Lung (tissue), 12 donors: Measurements from ENCODE around the gene PTPRG. TPM values are rescaled to one million over a fixed set of nuclear protein-coding genes. Genes with fewer than 3 reads are reported as not detected.

Source experiments
- ATAC-seq: fragments of 200-7000 bp; cut with Tn5 transposase; one replicate; pipeline ENCODE4 v1.9.1; 2020; ENCODE audit warnings: moderate number of reproducible peaks; ENCODE audit not compliant: insufficient read depth, low FRiP score
- DNase-seq, 3 donors: peaks; one replicate each; pipeline ENCODE4 v3.0.0-alpha.2; 2013 to 2017
- H3K27ac ChIP-seq, 2 donors: one replicate each; pipeline ENCODE4 v1.5.1; 2013; ENCODE audit warnings: mild to moderate bottlenecking in 2 of 2, moderate library complexity in 2 of 2, control low read depth in 1 of 2, inconsistent platforms in 1 of 2, low read depth in 1 of 2, low read length in 1 of 2
- H3K27me3 ChIP-seq, 3 donors: one replicate each; pipeline ENCODE4 v1.5.1; 2013; ENCODE audit warnings: low read length in 2 of 3; ENCODE audit not compliant: control insufficient read depth in 3 of 3, insufficient read depth in 3 of 3
- H3K36me3 ChIP-seq, 4 donors: one replicate each; pipeline ENCODE4 v1.5.1; 2013; ENCODE audit warnings: low read length in 4 of 4, mild to moderate bottlenecking in 1 of 4, moderate library complexity in 1 of 4; ENCODE audit not compliant: control insufficient read depth in 4 of 4, insufficient read depth in 4 of 4
- H3K4me1 ChIP-seq, 5 donors: one replicate each; pipeline ENCODE4 v1.5.1; 2013; ENCODE audit warnings: low read length in 5 of 5, mild to moderate bottlenecking in 2 of 5, moderate library complexity in 1 of 5; ENCODE audit not compliant: control insufficient read depth in 5 of 5, insufficient read depth in 5 of 5
- H3K4me3 ChIP-seq: one replicate; pipeline ENCODE4 v1.5.1; 2013; ENCODE audit warnings: mild to moderate bottlenecking, control low read depth, moderate library complexity
- H3K9ac ChIP-seq, 2 donors: one replicate each; pipeline ENCODE4 v1.5.1; 2013; ENCODE audit warnings: low read length in 2 of 2, control low read depth in 1 of 2; ENCODE audit not compliant: insufficient read depth in 1 of 2
- H3K9me3 ChIP-seq, 4 donors: one replicate each; pipeline ENCODE4 v1.5.1; 2013; ENCODE audit warnings: low read length in 3 of 4, mild to moderate bottlenecking in 1 of 4, moderate library complexity in 1 of 4; ENCODE audit not compliant: control insufficient read depth in 4 of 4, insufficient read depth in 3 of 4
- CTCF ChIP-seq: IDR thresholded peaks from 2 replicates; pipeline ENCODE4 v1.5.1; 2012; ENCODE audit warnings: mild to moderate bottlenecking; ENCODE audit errors: control extremely low read depth, extremely low read depth
- WGBS, 2 donors: extraction: QIAGEN DNeasy Blood & Tissue Kit; methylation state at CpG; one replicate each; pipeline ENCODE4 v1.1.7; 2013; 5-methylcytosine and 5-hydroxymethylcytosine counted together
- polyA plus RNA-seq, 2 donors: library from polyadenylated mRNA; stranded (reverse); fragments of 200-250 nt; gene quantifications; one replicate each; pipeline ENCODE4 v1.2.1, GENCODE V29; 2013
- total RNA-seq, 2 donors: library from RNA; depleted of rRNA in 1 of 2; stranded (reverse); fragments of >200 nt in 1 of 2; gene quantifications; one replicate each; pipeline ENCODE4 v1.2.1, GENCODE V29; 2014 to 2021
- donor health status: control.
- donor health status: control.
- donor health status: Bipolar disorder and iron deficiency.
- donor health status: healthy.
- donor health status: DM: yes; HTN: yes; CAD: no.

The PTPRG gene
- total and polyA plus RNA-seq, 4 donors: 8.5 to 131 (median 75.9) TPM

GRCh38 chr3:61570813-61571212 is 9.4 kb downstream of the PTPRG start:
- Histone ChIP-seq H3K9me3 (peaks cover 0 to 2% (median 0%) of the 10 kb centered on the region in 4 donors), H3K4me3 (no peak overlapping the region), H3K4me1 (peaks cover 0 to 22% (median 6%) of the 10 kb centered on the region in 5 donors), H3K27ac (no peak overlapping the region), H3K9ac (no peak overlapping the region), H3K36me3 (no peaks in the 10 kb centered on the region), H3K27me3 (no peaks in the 10 kb centered on the region)
- ATAC-seq (no peak), DNase-seq (no peak)
- no peak for TF ChIP-seq CTCF
- WGBS, 2 donors: 88% methylated on average over 5 of the region's 5 CpGs

DNA sequence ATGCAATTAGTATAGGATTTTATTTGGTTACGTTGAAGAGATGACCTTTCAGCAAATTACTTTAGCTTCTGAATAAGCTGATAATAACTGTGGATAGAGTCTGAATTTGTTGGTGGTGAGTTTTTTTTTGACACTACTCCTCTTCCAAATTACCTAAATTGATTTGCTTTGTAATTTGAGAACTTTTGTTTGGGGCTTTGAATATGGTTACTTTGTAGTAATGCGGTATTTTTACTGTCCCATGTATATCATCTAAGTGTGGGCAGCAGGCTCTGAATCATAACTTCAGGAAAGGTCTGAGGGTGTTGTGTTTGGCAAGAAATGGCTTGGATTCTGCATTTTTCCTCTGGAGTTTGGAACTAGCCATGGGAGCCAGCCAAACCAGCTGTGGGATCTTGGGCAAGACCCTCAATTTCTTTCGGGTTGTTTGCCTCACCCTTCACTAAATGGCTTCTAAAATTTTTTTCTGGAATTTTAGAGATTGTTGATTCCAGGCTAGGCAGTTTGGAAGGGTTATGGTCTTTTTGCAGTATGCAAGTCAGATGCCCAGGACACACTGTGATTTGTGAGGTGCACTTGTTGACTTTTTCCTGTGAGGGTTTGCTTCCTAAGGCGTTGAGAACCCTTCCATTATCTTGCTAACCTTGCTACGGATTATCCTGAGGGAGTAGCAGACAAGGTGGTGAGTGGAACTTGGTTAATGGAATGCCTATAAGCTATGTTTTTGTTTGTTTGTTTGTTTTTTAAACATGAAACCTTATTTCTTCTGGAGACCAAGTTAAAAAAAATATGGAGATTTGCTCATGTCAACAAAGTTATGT is 10.4 kb downstream of the PTPRG start:
- no peaks in the 10 kb centered on the region for H3K36me3 ChIP-seq
- DNase-seq (no peak), ATAC-seq (no peak)
- peaks cover 0 to 2% (median 0%) of the 10 kb centered on the region in 4 donors for H3K9me3 ChIP-seq
- H3K27ac ChIP-seq: no peak overlapping the region
- H3K27me3 ChIP-seq: no peaks in the 10 kb centered on the region
- no peak overlapping the region for H3K4me3 ChIP-seq
- 86 to 88% methylated on average over 5 of the region's 5 CpGs for WGBS, 2 donors
- H3K4me1 ChIP-seq: peaks cover 0 to 26% (median 4%) of the 10 kb centered on the region in 5 donors
- H3K9ac ChIP-seq: no peak overlapping the region
- TF ChIP-seq CTCF: no peak

DNA sequence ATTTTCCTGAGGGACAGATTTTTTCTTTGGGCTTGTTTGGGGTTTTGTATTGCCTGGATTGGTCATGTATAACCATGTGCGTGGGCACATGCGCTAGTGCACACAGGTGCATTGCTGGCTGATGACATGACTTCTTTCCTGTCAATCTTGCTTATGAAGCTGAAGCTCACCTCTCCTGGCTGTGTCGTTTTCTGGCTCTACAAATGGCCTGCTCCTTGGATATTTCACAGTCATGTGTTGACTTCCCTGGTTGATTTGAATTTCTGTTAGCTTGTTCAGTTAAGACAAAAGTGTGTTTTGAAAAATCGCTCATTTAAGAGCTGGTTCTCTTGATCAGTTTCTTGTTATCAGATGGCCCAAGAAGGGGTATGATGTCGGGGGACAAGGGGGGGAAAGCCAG is 11.5 kb downstream of the PTPRG start:
- Histone ChIP-seq H3K27ac (no peak overlapping the region), H3K27me3 (no peaks in the 10 kb centered on the region), H3K36me3 (no peaks in the 10 kb centered on the region), H3K9me3 (peaks cover 0 to 2% (median 0%) of the 10 kb centered on the region in 4 donors), H3K9ac (no peak overlapping the region), H3K4me1 (peaks cover 0 to 31% (median 4%) of the 10 kb centered on the region in 5 donors), H3K4me3 (no peak overlapping the region)
- DNase-seq (no peak), ATAC-seq (no peak)
- WGBS, 2 donors: 88 to 89% methylated on average over 5 of the region's 5 CpGs
- no peak for TF ChIP-seq CTCF

GRCh38 chr3:61573441-61573840 is 12.1 kb downstream of the PTPRG start:
- Histone ChIP-seq H3K27ac (no peak overlapping the region), H3K9ac (no peak overlapping the region), H3K27me3 (no peaks in the 10 kb centered on the region), H3K9me3 (peaks cover 0 to 2% (median 0%) of the 10 kb centered on the region in 4 donors), H3K36me3 (no peaks in the 10 kb centered on the region), H3K4me3 (no peak overlapping the region), H3K4me1 (peaks cover 0 to 36% (median 4%) of the 10 kb centered on the region in 5 donors)
- 67 to 81% methylated on average over 3 of the region's 3 CpGs for WGBS, 2 donors
- no peak for DNase-seq
- TF ChIP-seq CTCF: no peak
- no peak for ATAC-seq
